IPS-18c (cell line): ENCODE measurements around the gene B3GALT2.

ENCODE experiments used
- H3K4me3 ChIP-seq: 2 replicates; pipeline ENCODE4 v1.7.0; 2013; ENCODE audit warnings: low read depth, mild to moderate bottlenecking, low read length, moderate library complexity; ENCODE audit not compliant: insufficient read depth
- H3K9me3 ChIP-seq: one replicate; pipeline ENCODE4 v1.6.1; 2013; ENCODE audit warnings: mild to moderate bottlenecking, low read length, moderate library complexity; ENCODE audit not compliant: control insufficient read depth, insufficient read depth

The B3GALT2 gene

DNA sequence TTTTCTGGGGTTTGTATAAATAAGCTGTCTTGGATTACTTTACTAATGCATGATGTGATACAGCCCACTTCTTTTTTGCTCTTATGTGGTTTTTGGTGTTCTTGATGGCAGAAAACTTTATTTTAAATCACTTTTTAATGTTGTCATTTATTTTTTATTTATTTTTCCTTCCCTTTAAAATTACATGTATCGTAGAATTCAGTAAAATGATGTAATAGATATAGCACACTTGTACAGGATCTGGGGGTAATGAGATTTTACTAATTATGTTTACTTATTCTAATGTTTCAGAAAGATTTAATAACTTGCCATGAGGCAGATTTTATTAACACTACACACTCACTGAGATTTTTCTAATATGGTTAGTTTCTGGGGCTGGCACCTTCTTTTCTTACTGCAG, 701 bp upstream of the B3GALT2 start:
- H3K4me3 ChIP-seq, result no peak overlapping the region
- H3K9me3 ChIP-seq, result no peaks in the 10 kb centered on the region

DNA sequence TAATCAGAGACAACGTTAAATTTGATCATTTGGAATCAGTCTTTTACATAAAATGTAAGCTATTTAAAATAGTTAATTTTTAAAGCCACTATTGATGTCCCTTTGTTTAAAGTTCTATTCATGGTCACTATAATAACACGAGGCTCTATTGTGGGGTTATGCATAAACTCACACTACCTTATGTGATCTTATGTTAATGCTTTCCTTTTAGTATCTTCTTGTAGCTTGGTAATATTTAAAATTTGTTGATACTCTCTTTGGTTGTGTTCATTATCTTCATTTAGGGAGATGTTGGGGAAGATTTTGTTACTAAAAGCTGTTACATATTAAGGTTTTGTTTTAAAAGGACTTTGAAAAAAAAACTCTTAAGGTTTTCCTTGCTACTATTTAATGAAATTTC, 1.2 kb downstream of the B3GALT2 start:
- Histone ChIP-seq H3K4me3 (no peak overlapping the region), H3K9me3 (no peaks in the 10 kb centered on the region)

GRCh38 chr1:193184776-193185175, 1.6 kb downstream of the B3GALT2 start:
- no peak overlapping the region for H3K4me3 ChIP-seq
- H3K9me3 ChIP-seq, result no peaks in the 10 kb centered on the region

GRCh38 chr1:193183019-193183627, 3.3 kb downstream of the B3GALT2 start:
- Histone ChIP-seq H3K9me3 (no peaks in the 10 kb centered on the region), H3K4me3 (no peak overlapping the region)

- H3K9me3 ChIP-seq, result no peaks in the 10 kb centered on the region
Measured at GRCh38 chr1:193181985-193182384, 4.4 kb downstream of the B3GALT2 start.

DNA sequence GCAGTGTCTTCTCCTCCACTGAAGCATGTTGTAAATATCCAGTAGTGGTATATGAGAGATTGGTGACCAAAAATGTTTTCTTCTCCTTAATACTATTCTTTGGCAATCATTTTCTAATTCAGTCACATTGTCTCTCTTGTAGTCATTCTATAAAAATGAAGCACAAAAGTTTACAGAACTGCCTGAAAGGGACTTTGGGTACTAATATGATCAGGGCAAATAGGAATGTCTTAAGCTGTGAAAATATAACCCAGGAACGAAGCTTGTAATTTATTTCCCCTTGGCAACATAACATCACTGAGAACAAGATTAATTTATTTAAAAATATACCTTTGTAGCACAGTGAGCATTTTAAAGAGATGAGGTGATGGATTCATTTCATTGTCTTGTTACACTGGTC, 4.9 kb downstream of the B3GALT2 start:
- H3K4me3 ChIP-seq, result no peak overlapping the region
- no peaks in the 10 kb centered on the region for H3K9me3 ChIP-seq

More at GRCh38 chr1:193181985-193182384, 4.4 kb downstream of the B3GALT2 start:
- no peak overlapping the region for H3K4me3 ChIP-seq

DNA sequence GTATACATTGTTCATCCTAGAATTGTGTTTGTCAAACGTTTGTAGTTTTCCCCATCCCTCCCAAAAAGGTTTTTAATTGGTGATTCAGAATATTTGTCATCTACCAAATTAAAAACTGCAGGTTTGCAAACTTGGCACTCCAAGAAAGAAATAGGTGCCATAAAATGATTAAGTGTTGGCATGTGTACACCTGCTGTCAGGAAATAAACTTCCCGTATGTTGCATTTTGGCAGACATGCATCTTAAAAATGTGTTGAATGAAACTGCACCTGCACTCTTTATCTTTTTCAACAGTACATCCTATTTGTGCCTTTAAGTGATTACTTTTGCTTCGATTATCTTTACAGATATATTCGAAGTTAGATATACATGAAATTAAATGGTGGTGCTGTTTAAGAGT, 7.3 kb downstream of the B3GALT2 start:
- H3K9me3 ChIP-seq, result no peaks in the 10 kb centered on the region
- H3K4me3 ChIP-seq, result no peak overlapping the region

DNA sequence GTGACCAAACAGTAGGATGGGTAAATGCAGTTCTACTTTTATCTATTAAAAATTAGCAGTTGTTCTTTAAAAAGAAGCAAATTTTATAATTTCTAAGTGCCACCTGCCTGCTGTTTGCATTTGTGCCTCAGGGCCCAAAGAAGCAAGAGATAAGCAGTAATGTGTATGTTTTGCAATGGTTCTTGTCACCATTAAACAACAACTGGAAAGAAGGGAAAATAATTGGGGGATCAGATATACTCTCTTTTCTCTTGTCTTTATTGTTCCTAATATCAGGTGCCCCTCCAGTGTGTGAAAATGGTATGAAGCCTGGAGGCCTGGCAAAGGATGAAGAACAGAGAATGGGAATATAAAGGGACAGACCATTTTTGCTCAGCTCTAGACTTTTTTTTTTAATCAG, 9.6 kb downstream of the B3GALT2 start:
- no peak overlapping the region for H3K4me3 ChIP-seq

DNA sequence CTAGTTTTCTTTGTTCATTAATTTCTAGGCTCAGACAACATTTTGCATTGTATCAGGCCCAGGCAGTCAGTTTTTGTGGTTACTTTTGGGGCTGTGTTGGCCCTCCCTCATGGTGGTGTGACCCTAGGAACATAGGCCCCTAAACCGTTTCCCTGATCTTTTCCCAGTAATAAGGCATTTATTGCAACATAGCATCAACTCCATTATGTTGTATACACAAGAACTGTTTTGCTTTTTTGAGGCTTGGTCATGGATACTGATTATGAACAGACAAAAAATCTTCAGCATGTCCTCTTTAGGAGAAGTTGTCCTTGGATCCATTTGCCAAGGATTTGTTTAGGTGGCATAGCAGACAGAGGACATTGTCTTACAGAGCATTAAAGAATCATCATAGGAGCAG, 10.3 kb downstream of the B3GALT2 start:
- H3K4me3 ChIP-seq, result no peak overlapping the region
- no peaks in the 10 kb centered on the region for H3K9me3 ChIP-seq

More for the DNA sequence above, 9.6 kb downstream of the B3GALT2 start:
- H3K9me3 ChIP-seq, result no peaks in the 10 kb centered on the region

DNA sequence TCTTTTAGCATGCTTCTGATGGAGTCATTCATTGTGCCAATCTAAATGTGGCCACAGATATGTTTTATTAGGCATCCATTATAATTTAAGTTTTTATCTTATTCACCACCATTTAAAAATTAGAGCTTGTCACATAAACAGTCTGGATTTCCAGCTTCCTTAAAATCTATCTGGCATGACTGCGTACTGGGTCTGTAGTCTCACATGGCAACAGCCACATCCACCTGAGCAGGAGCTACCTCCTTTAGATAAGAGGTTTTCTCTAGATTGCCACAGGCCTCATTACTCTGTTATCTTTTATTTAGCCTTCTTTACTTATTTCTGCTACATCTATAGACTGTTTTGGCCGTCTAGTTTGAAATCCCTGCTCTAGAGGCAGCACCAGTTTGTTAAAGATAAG, 29.1 kb downstream of the B3GALT2 start:
- Histone ChIP-seq H3K9me3 (no peaks in the 10 kb centered on the region), H3K4me3 (no peak overlapping the region)

DNA sequence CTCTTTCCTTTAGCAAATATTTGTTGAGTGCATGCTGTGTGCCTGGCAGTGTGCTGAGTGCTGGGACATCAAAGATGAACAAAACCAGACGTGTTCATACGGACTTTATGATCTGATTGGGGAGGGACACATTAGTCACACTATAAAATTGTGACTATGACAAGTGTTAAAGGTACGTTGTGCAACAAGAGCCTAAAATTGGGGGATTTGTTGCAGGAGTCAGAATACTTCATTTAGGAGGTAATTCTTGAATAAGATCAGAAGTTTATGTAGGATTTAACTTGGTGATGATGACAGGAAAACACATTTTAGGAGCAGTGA, 29.6 kb downstream of the B3GALT2 start:
- H3K9me3 ChIP-seq, result no peaks in the 10 kb centered on the region
- no peak overlapping the region for H3K4me3 ChIP-seq

DNA sequence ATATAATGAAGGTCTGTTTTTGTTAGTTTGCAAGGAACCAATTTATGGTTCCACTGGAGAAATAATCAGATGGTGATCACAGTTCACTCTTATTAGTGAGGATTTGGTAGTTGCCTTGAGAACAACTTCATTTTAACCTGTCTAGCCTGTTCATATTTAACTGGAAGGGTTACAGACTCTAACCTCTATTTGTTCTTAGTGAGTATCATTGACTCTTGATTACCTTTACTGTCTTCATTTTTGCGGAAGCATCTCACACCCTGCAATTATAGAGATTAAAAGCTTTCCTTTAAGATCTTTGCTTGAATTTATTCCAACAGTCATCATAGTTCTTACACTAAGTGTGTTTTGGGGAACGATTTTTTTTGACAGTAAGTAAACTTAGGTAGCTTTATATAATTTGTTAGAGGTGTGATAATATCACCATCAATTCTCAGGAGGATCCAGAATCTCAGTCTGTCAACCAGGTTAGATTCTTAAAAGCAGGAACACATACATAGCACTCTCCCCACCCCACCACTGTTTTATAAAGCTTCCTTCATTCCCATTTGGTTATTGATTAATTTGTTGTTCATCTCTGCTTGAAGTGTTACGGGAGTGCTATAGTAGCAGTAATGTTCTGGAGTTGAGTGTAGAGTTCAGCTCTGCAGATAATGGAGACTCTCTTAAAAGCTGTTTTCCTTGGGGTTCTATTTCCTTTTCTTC, 30.1 kb downstream of the B3GALT2 start:
- Histone ChIP-seq H3K9me3 (no peaks in the 10 kb centered on the region), H3K4me3 (no peak overlapping the region)

DNA sequence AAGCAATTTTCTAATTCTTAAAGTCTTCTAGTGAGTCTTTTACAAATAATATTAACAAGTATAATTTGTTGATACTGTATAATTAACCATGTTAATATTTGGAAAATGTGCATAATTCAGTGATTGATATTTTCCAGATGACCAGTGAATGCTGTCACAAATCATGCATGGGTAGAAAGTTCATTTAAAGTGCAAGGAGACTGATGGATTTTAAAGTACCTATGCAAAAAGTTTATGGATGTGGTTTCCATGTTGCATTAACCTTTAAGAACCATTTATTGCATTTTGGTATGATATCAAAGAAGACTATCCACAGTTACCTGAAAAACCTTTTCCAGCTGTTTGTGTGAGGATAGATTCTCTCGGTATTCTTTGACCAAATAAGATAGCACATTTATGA, 41.4 kb downstream of the B3GALT2 start:
- no peak overlapping the region for H3K4me3 ChIP-seq
- no peaks in the 10 kb centered on the region for H3K9me3 ChIP-seq

DNA sequence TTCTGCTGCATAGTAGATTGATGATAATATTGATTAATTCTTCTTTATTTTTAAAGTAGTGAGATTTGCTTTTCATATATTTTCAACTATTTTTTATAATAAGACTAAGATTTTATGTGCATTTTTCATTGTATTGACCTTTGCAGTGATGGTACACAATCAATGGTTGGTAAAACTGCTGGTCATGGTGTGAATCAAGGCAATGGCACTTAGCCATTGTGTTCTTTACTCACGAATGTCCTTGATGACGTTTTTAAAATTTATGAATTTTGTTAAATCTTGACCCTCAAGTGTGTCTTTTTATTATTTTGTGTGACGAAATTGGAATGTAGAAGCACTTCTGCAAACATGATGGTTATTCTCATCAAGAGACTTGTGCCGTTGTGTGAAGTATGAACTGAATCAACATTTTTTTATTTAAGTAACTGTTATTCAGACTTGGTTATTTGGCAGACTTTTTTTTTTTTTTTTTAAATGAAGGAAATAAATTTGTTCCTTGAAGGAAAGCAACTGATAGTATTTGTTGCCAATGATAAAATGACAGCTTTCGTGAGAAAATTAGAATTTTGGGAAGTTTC, 42.0 kb downstream of the B3GALT2 start:
- H3K4me3 ChIP-seq, result no peak overlapping the region
- no peaks in the 10 kb centered on the region for H3K9me3 ChIP-seq

GRCh38 chr1:193143285-193143684, 43.1 kb downstream of the B3GALT2 start:
- Histone ChIP-seq H3K9me3 (no peaks in the 10 kb centered on the region), H3K4me3 (no peak overlapping the region)

DNA sequence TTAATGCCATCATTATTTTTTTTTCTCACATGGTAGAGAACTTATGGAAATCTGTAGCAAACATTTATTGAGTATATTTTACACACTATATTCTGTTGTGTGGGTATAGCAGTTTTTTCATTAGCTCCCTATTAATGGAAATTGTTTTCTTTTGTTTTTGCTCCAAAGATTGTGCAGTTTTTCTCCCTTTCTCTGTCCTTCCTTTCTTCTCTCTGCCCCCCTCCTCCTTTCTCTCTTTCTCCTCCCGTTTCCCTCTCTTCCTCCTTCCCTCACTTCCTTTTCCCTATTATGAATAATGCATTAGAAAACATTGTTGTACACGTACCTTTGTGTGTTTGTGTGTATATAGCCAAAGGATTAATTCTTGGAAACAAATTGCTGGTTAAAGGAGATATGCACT, 44.0 kb downstream of the B3GALT2 start:
- no peak overlapping the region for H3K4me3 ChIP-seq
- no peaks in the 10 kb centered on the region for H3K9me3 ChIP-seq

GRCh38 chr1:193141804-193142203, 44.6 kb downstream of the B3GALT2 start:
- H3K4me3 ChIP-seq, result no peak overlapping the region
- H3K9me3 ChIP-seq, result no peaks in the 10 kb centered on the region

GRCh38 chr1:193140254-193140653, 46.2 kb downstream of the B3GALT2 start:
- no peak overlapping the region for H3K4me3 ChIP-seq
- no peaks in the 10 kb centered on the region for H3K9me3 ChIP-seq
